Measurements from ENCODE around the gene SPATA12. TPM values are rescaled to one million over a fixed set of nuclear protein-coding genes. Genes with fewer than 3 reads are reported as not detected.

Gene SPATA12
- total RNA-seq, 1 donor from 2014 or later, result not detected

- no peak for DNase-seq (ENCODE audit: low spot score)
Observed at GRCh38 chr3:57116501-57116900, 56.0 kb downstream of the SPATA12 start.

- DNase-seq (ENCODE audit: low spot score), result no peak
Observed at GRCh38 chr3:57118254-57118653, 57.8 kb downstream of the SPATA12 start.

DNA sequence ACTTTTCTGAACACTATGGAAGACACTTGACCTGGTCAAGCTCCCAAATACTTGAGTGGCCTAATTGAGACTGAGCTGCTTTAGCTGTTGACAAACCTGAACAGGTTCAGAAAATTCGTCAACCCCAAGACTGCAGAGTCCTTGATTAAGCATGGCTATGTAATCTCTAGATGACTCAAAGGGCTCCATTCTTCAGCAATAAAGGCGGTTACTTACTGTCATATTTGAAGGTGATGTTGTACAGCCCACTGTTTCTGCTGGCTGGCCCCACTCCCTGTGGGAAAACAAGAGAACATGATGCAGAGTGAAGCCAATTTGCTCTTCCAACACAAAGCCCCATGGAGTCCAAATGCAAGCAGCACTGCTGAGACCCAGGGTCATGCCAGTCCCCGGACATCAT lies 59.6 kb downstream of the SPATA12 start:
- no peak for DNase-seq (ENCODE audit: low spot score)

- no peak for DNase-seq (ENCODE audit: low spot score)
Observed at GRCh38 chr3:57120451-57121174, 60.1 kb downstream of the SPATA12 start.

Other genes with a start within 250 kb of the SPATA12 start
- gene IL17RD, start 104.7 kb downstream of the SPATA12 start, total RNA-seq, result 5.4 TPM
- gene HESX1, start 139.3 kb downstream of the SPATA12 start, total RNA-seq, result 0.57 TPM
- gene APPL1, start 167.1 kb downstream of the SPATA12 start, total RNA-seq, result 45.7 TPM
- gene ASB14, start 232.0 kb downstream of the SPATA12 start, total RNA-seq, result not detected

Measured in ureter (tissue), 1 donor.